Heart left ventricle (tissue), 16 donors: ENCODE results near the gene NFIX. TPM values are rescaled to one million over a fixed set of nuclear protein-coding genes. Genes with fewer than 3 reads are reported as not detected.
A peak's percentile ranks its signal among the peaks of the same experiment; 100 is the strongest.

Experiments
- ATAC-seq, 4 donors: fragments of 200-7000 bp; cut with Tn5 transposase; one replicate each; pipeline ENCODE4 v1.9.1; 2020 to 2022; ENCODE audit warnings: moderate library complexity in 4 of 4, mild to moderate bottlenecking in 3 of 4, moderate number of reproducible peaks in 1 of 4
- DNase-seq, 5 donors: peaks; one replicate each; pipeline ENCODE4 v3.0.0-alpha.2; 2020
- H3K27ac ChIP-seq, 12 donors: fragments of 200-600 bp; sonication (generic) in 4 of 12; one replicate each; pipeline versions ENCODE4 v1.5.0 to v1.8.0; 2016 to 2022; ENCODE audit warnings: mild to moderate bottlenecking in 2 of 12
- H3K27me3 ChIP-seq, 9 donors: fragments of 200-600 bp; sonication (generic) in 2 of 9; one replicate each; pipeline versions ENCODE4 v1.5.1 to v1.8.0; 2016 to 2022; ENCODE audit warnings: mild to moderate bottlenecking in 3 of 9
- H3K36me3 ChIP-seq, 9 donors: fragments of 200-600 bp; sonication (generic) in 2 of 9; one replicate each; pipeline versions ENCODE4 v1.5.0 to v1.8.0; 2018 to 2022; ENCODE audit warnings: mild to moderate bottlenecking in 2 of 9
- H3K4me1 ChIP-seq, 12 donors: fragments of 200-600 bp; sonication (generic) in 4 of 12; one replicate each; pipeline versions ENCODE4 v1.5.0 to v1.8.0; 2016 to 2022; ENCODE audit warnings: mild to moderate bottlenecking in 3 of 12
- H3K4me3 ChIP-seq, 12 donors: fragments of 200-600 bp; sonication (generic) in 4 of 12; one replicate each; pipeline versions ENCODE4 v1.5.0 to v1.8.0; 2017 to 2022; ENCODE audit warnings: mild to moderate bottlenecking in 9 of 12, moderate library complexity in 4 of 12
- H3K9me3 ChIP-seq, 12 donors: fragments of 200-600 bp; sonication (generic) in 4 of 12; one replicate each; pipeline versions ENCODE4 v1.5.0 to v1.8.0; 2016 to 2022; ENCODE audit warnings: mild to moderate bottlenecking in 1 of 12
- POLR2A ChIP-seq, 2 donors: fragments of 450-650 bp; IDR thresholded peaks; one replicate each; pipeline ENCODE4 v1.6.1; 2017; ENCODE audit warnings: antibody characterized with exemption in 2 of 2, mild to moderate bottlenecking in 2 of 2, moderate library complexity in 2 of 2
- WGBS, 4 donors: extraction: QIAGEN DNeasy Blood & Tissue Kit in 2 of 4; methylation state at CpG; one replicate each; pipeline versions ENCODE4 v1.1.5 to v1.1.7; 2013 to 2018; 5-methylcytosine and 5-hydroxymethylcytosine counted together
- intact Hi-C, 10 donors: fragments of 100-400 bp; cut with DNase I; formaldehyde crosslinking; loops; one replicate each; pipeline versions ENCODE4 v1.11.1 to v1.14.2; 2022
- polyA plus RNA-seq, 2 donors: library from polyadenylated mRNA; stranded (reverse); fragments of 200-250 nt; gene quantifications; one replicate each; pipeline ENCODE4 v1.2.3, GENCODE V29; 2013
- total RNA-seq, 9 donors: library from RNA; depleted of rRNA in 2 of 9; stranded (reverse); fragments of >200 nt in 2 of 9; fragmentation: NEBNext Ultra II Directional in 3 of 9; extraction: Animal tissue kit (Norgen Biotek cat#: 25700) in 3 of 9; gene quantifications; one replicate each; pipeline versions ENCODE4 v1.1.0 to v1.2.4, GENCODE V29; 2016 to 2023
- TF ChIP-seq, protein P1 (sequence below), 12 donors: fragments of 200-600 bp; sonication (generic) in 4 of 12; IDR thresholded peaks; one replicate each; pipeline versions ENCODE4 v1.5.0 to v1.8.0; 2018 to 2022; ENCODE audit warnings: antibody characterized with exemption in 12 of 12, mild to moderate bottlenecking in 5 of 12
- donor health status: ischemic (EF 13 %, LVEDD 7.1; RV severe dilation, severe dysfunction).
- donor health status: healthy with polysubstance abuse.
- donor health status: DM: no; HTN: yes; CAD: no.
- donor health status: DM: no; HTN: no; CAD: no.
- donor health status: ischemic (EF 25% LVEDD 6.9; RV normal size, moderate dysfunction).
- donor health status: ischemic (EF 25% LVEDD 5.7; RV mildly dilated, moderate dysfunction).
- donor health status: healthy.
- donor health status: DM: yes; HTN: yes; CAD: no.
- donor health status: ischemic (EF 35%, LVEDD 5.7; RV mildly dilated, moderate dysfunction).
- donor health status: nonischemic (EF 11% LVEDD 7.7; RV severe dilation, severe dysfunction).
- donor health status: DM: yes; HTN: yes; CAD: no.
- donor health status: PGD.
- donor health status: ischemic (EF 29% LVEDD 5.4; RV normal size, mild dysfunction).
- donor health status: nonischemic (EF 23%, LVEDD 6.1; RV moderate dilation, normal function).

Gene NFIX
- total and polyA plus RNA-seq, 11 donors: 42.1 to 147 (median 107) TPM

DNA sequence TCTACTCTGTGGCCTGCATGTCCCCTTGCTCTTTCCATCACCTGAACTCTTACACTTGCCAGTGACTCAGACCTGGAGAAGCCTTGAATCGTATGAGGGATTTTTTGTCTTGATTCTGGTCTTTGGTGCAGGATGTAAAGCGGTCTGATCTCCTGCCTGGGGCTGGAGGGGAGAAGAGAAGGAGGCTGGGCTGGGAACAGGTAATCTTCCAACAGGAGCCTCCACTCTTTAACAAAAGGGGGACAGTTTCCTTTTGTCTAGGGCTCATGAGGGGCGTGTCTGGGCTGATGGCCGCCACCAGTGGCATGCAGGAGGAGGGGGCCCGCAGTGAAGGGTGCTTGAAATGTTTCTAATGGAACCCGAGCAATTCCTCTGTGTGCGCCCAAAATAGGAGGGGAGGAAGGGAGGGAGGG, 24.7 kb downstream of the NFIX start:
- peaks cover 12 to 98% (median 85%) of the 10 kb centered on the region in 12 donors for H3K4me1 ChIP-seq
- no peaks in the 10 kb centered on the region for H3K9me3 ChIP-seq
- H3K27ac ChIP-seq: peak overlapping the region; percentile 84 to 97 (median 94)
- no peaks in the 10 kb centered on the region for H3K36me3 ChIP-seq
- peak overlapping the region in 1 of 12 donors; percentile 10 for H3K4me3 ChIP-seq
- WGBS, 4 donors: 66 to 78% (median 66%) methylated on average over 7 of the region's 7 CpGs
- DNase-seq (no peak), ATAC-seq (no peak)
- intact Hi-C loops: loop anchor here in 5 of 10 donors (5.0 kb wide), 1 partner anchor 42 kb away; no protein-coding TSS in a partner anchor
- peaks cover 0 to 14% (median 0%) of the 10 kb centered on the region in 9 donors for H3K27me3 ChIP-seq
- no peak for TF ChIP-seq POLR2A (IDR thresholded peaks at IDR 0.05)

GRCh38 chr19:13022111-13022858, 27.0 kb downstream of the NFIX start:
- H3K9me3 ChIP-seq: no peaks in the 10 kb centered on the region
- H3K4me1 ChIP-seq: peaks cover 8 to 98% (median 82%) of the 10 kb centered on the region in 12 donors
- peak overlapping the region; percentile 86 to 97 (median 93) for H3K27ac ChIP-seq
- peak; percentile 46 to 57 (median 51) for ATAC-seq
- H3K36me3 ChIP-seq: peaks cover 0 to 10% (median 3%) of the 10 kb centered on the region in 9 donors
- TF ChIP-seq POLR2A (IDR thresholded peaks at IDR 0.05): no peak
- TF ChIP-seq, protein P1, sequence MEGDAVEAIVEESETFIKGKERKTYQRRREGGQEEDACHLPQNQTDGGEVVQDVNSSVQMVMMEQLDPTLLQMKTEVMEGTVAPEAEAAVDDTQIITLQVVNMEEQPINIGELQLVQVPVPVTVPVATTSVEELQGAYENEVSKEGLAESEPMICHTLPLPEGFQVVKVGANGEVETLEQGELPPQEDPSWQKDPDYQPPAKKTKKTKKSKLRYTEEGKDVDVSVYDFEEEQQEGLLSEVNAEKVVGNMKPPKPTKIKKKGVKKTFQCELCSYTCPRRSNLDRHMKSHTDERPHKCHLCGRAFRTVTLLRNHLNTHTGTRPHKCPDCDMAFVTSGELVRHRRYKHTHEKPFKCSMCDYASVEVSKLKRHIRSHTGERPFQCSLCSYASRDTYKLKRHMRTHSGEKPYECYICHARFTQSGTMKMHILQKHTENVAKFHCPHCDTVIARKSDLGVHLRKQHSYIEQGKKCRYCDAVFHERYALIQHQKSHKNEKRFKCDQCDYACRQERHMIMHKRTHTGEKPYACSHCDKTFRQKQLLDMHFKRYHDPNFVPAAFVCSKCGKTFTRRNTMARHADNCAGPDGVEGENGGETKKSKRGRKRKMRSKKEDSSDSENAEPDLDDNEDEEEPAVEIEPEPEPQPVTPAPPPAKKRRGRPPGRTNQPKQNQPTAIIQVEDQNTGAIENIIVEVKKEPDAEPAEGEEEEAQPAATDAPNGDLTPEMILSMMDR (IDR thresholded peaks at IDR 0.05): peak in 4 of 12 donors; percentile 7 to 23 (median 11)
- H3K27me3 ChIP-seq: peaks cover 0 to 11% (median 0%) of the 10 kb centered on the region in 9 donors
- DNase-seq: peak in 2 of 5 donors; percentile 64 to 74
- H3K4me3 ChIP-seq: peak overlapping the region in 11 of 12 donors; percentile 24 to 64 (median 50)
- 6 to 12% (median 8%) methylated on average over 22 of the region's 22 CpGs for WGBS, 4 donors
- intact Hi-C loops: loop anchor here in 5 of 10 donors (5.0 kb wide), 1 partner anchor 40 kb away; no protein-coding TSS in a partner anchor

DNA sequence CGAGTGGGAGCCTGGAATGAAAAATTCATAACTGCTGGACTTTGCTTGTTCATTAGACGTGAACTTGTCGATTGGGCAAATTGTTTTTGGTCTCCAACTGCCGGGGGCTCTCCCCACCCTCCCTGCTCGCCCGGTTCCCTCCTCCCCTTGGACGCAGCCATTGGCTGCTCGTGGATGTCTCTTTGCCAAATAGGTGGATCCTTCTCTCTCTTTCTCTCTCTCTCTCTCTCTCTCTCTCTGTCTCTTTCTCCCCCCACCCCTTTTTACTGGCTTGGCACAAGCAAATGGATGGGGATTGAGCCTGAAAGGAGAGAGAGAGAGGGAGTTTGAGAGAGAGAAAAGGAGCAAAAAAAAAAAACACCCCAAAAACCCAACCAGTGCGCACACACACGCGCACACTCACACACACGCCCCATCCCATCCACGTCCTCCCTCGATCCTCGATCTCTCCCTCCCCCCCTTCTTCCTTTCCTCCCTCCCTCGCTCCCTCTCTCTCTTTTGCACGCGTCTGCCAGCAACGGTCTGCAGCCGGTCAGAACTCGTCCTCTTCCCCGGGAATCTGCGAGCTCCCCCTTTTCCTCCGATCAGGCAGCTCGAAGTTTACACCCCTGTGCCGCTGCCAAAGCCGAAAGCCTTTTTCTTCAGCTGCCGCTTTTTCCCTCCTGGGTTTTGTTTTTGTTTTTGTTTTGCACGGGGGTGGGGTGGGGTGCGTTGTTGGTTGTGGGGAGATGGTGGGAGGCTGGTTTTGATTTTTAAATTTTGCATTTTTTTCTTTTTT, 27.8 kb downstream of the NFIX start:
- H3K27ac ChIP-seq: peak overlapping the region; percentile 86 to 97 (median 93)
- peaks cover 8 to 97% (median 81%) of the 10 kb centered on the region in 12 donors for H3K4me1 ChIP-seq
- H3K36me3 ChIP-seq: peaks cover 0 to 15% (median 7%) of the 10 kb centered on the region in 9 donors
- ATAC-seq (peak; percentile 83 to 89 (median 84)), DNase-seq (peak; percentile 88 to 93 (median 90))
- WGBS, 4 donors: 0 to 6% (median 2%) methylated on average over 30 of the region's 30 CpGs
- peak overlapping the region in 11 of 12 donors; percentile 24 to 64 (median 50) for H3K4me3 ChIP-seq
- no peak for TF ChIP-seq POLR2A (IDR thresholded peaks at IDR 0.05)
- TF ChIP-seq, protein P1 (IDR thresholded peaks at IDR 0.05): peak in 2 of 12 donors; percentile 2 to 3
- peaks cover 0 to 11% (median 0%) of the 10 kb centered on the region in 9 donors for H3K27me3 ChIP-seq
- H3K9me3 ChIP-seq: no peaks in the 10 kb centered on the region
- intact Hi-C loops: loop anchor here in 5 of 10 donors (5.0 kb wide), 1 partner anchor 39 kb away; no protein-coding TSS in a partner anchor

- peaks cover 0 to 11% (median 0%) of the 10 kb centered on the region in 9 donors for H3K27me3 ChIP-seq
- no peaks in the 10 kb centered on the region for H3K9me3 ChIP-seq
- 19 to 29% (median 22%) methylated on average over 8 of the region's 8 CpGs for WGBS, 4 donors
- peak overlapping the region in 11 of 12 donors; percentile 24 to 64 (median 50) for H3K4me3 ChIP-seq
- H3K36me3 ChIP-seq: peaks cover 0 to 21% (median 7%) of the 10 kb centered on the region in 9 donors
- DNase-seq (no peak), ATAC-seq (no peak)
- peaks cover 8 to 97% (median 81%) of the 10 kb centered on the region in 12 donors for H3K4me1 ChIP-seq
- no peak for TF ChIP-seq POLR2A (IDR thresholded peaks at IDR 0.05)
- TF ChIP-seq, protein P1 (IDR thresholded peaks at IDR 0.05): no peak
- H3K27ac ChIP-seq: peak overlapping the region; percentile 86 to 97 (median 93)
- intact Hi-C loops: loop anchor here in 5 of 10 donors (5.0 kb wide), 1 partner anchor 39 kb away; no protein-coding TSS in a partner anchor
Measured at GRCh38 chr19:13023656-13024055, 28.4 kb downstream of the NFIX start.
